H9 (cell line): ENCODE results near the gene PLA2G4D. TPM values are rescaled to one million over a fixed set of nuclear protein-coding genes. Genes with fewer than 3 reads are reported as not detected.

ENCODE experiments used
- DNase-seq: peaks from one replicate; pipeline ENCODE4 v3.0.0-alpha.2; 2017
- H2AFZ ChIP-seq: one replicate; pipeline ENCODE4 v1.6.1; 2013; ENCODE audit warnings: mild to moderate bottlenecking, low read length, control low read depth, moderate library complexity
- H2AK5ac ChIP-seq: 2 replicates; pipeline ENCODE4 v1.6.1; 2013; ENCODE audit warnings: low read length, control low read depth, mixed read lengths; ENCODE audit not compliant: insufficient read length
- H2BK120ac ChIP-seq: one replicate; pipeline ENCODE4 v1.6.1; 2013; ENCODE audit warnings: low read depth, mild to moderate bottlenecking, low read length, control low read depth, inconsistent platforms; ENCODE audit not compliant: poor library complexity, severe bottlenecking
- H2BK12ac ChIP-seq: 2 replicates; pipeline ENCODE4 v1.6.1; 2013; ENCODE audit warnings: low read length, control low read depth, mixed read lengths, low read depth; ENCODE audit not compliant: insufficient read length
- H2BK15ac ChIP-seq: 2 replicates; pipeline ENCODE4 v1.6.1; 2013; ENCODE audit warnings: low read depth, low read length, control low read depth
- H2BK20ac ChIP-seq: one replicate; pipeline ENCODE4 v1.6.1; 2013; ENCODE audit warnings: low read depth, mild to moderate bottlenecking, low read length, control low read depth, inconsistent platforms; ENCODE audit not compliant: poor library complexity, severe bottlenecking
- H2BK5ac ChIP-seq: 2 replicates; pipeline ENCODE4 v1.6.1; 2013; ENCODE audit warnings: low read length, control low read depth, mixed read lengths; ENCODE audit not compliant: insufficient read length
- H3K14ac ChIP-seq: 2 replicates; pipeline ENCODE4 v1.6.1; 2013; ENCODE audit warnings: low read length, control low read depth; ENCODE audit not compliant: insufficient read depth
- H3K18ac ChIP-seq: 2 replicates; pipeline ENCODE4 v1.6.1; 2013; ENCODE audit warnings: low read depth, mild to moderate bottlenecking, mixed read lengths, low read length, control low read depth; ENCODE audit not compliant: insufficient read length
- H3K23ac ChIP-seq: 2 replicates; pipeline ENCODE4 v1.6.1; 2013; ENCODE audit warnings: low read length, control low read depth, mixed read lengths, low read depth; ENCODE audit not compliant: insufficient read length
- H3K23me2 ChIP-seq: 2 replicates; pipeline ENCODE4 v1.6.1; 2013; ENCODE audit warnings: low read depth, mild to moderate bottlenecking, mixed read lengths, low read length, control low read depth; ENCODE audit not compliant: insufficient read length, poor library complexity, severe bottlenecking
- H3K27ac ChIP-seq: 2 replicates; pipeline ENCODE4 v1.5.1; 2013; ENCODE audit warnings: low read length, control low read depth, mixed read lengths, low read depth; ENCODE audit not compliant: insufficient read length
- H3K27me3 ChIP-seq: 2 replicates; pipeline ENCODE4 v1.6.1; 2013; ENCODE audit warnings: low read length, control low read depth, inconsistent platforms; ENCODE audit not compliant: insufficient read depth
- H3K4ac ChIP-seq: 2 replicates; pipeline ENCODE4 v1.6.1; 2013; ENCODE audit warnings: low read depth, mild to moderate bottlenecking, control low read depth, inconsistent platforms, low read length, moderate library complexity
- H3K4me1 ChIP-seq: 2 replicates; pipeline ENCODE4 v1.6.1; 2013; ENCODE audit warnings: low read length, control low read depth, inconsistent platforms; ENCODE audit not compliant: insufficient read depth
- H3K4me2 ChIP-seq: 2 replicates; pipeline ENCODE4 v1.6.1; 2013; ENCODE audit warnings: low read length, control low read depth, mixed read lengths; ENCODE audit not compliant: insufficient read length, insufficient read depth
- H3K56ac ChIP-seq: 2 replicates; pipeline ENCODE4 v1.6.1; 2013; ENCODE audit warnings: low read depth, mild to moderate bottlenecking, mixed read lengths, low read length, control low read depth; ENCODE audit not compliant: insufficient read length
- H3K79me1 ChIP-seq: 2 replicates; pipeline ENCODE4 v1.6.1; 2013; ENCODE audit warnings: low read depth, mild to moderate bottlenecking, moderate library complexity, low read length, control low read depth, inconsistent platforms; ENCODE audit not compliant: insufficient read depth, poor library complexity, severe bottlenecking
- H3K79me2 ChIP-seq: 2 replicates; pipeline ENCODE4 v1.6.1; 2013; ENCODE audit warnings: low read length, control low read depth, inconsistent platforms; ENCODE audit not compliant: insufficient read depth
- H3K9ac ChIP-seq: 2 replicates; pipeline ENCODE4 v1.6.1; 2013; ENCODE audit warnings: low read length, control low read depth, mixed read lengths; ENCODE audit not compliant: insufficient read length; ENCODE audit errors: extremely low read depth
- H3K9me3 ChIP-seq: one replicate; pipeline ENCODE4 v1.6.1; 2013; ENCODE audit warnings: low read depth, low read length, inconsistent platforms; ENCODE audit not compliant: control insufficient read depth
- H3T11ph ChIP-seq: one replicate; pipeline ENCODE4 v1.6.1; 2013; ENCODE audit warnings: mild to moderate bottlenecking, low read length, control low read depth, inconsistent platforms
- H4K20me1 ChIP-seq: one replicate; pipeline ENCODE4 v1.6.1; 2013; ENCODE audit not compliant: control insufficient read depth, insufficient read length, insufficient read depth
- H4K5ac ChIP-seq: 2 replicates; pipeline ENCODE4 v1.6.1; 2013; ENCODE audit warnings: low read depth, mild to moderate bottlenecking, mixed read lengths, low read length, control low read depth; ENCODE audit not compliant: insufficient read length
- H4K8ac ChIP-seq: replicated peaks from 2 replicates; pipeline ENCODE4 v1.6.1; 2013; ENCODE audit warnings: low read length, control low read depth, mixed read lengths, low read depth; ENCODE audit not compliant: insufficient read length
- H4K91ac ChIP-seq: 2 replicates; pipeline ENCODE4 v1.6.1; 2013; ENCODE audit warnings: low read depth, mild to moderate bottlenecking, moderate library complexity, mixed read lengths, low read length, control low read depth; ENCODE audit not compliant: insufficient read length
- H3K27ac Mint-ChIP-seq, 3 experiments: 2 replicates in 2 of 3; 3 replicates in 1 of 3; pipeline ENCODE4 v1.8.0; 2020 to 2021; ENCODE audit warnings: mixed read lengths in 3 of 3, mild to moderate bottlenecking in 1 of 3, moderate library complexity in 1 of 3
- H3K27me3 Mint-ChIP-seq: 2 replicates; pipeline ENCODE4 v1.8.0; 2021; ENCODE audit warnings: low read depth, mild to moderate bottlenecking, moderate library complexity, mixed read lengths
- H3K36me3 Mint-ChIP-seq, 3 experiments: 2 replicates in 2 of 3; 3 replicates in 1 of 3; pipeline ENCODE4 v1.8.0; 2020 to 2021; ENCODE audit warnings: low read depth in 3 of 3, mixed read lengths in 3 of 3; ENCODE audit not compliant: insufficient read depth in 1 of 3
- H3K4me1 Mint-ChIP-seq, 2 experiments: 2 replicates each; pipeline ENCODE4 v1.8.0; 2020; ENCODE audit warnings: mixed read lengths in 2 of 2
- H3K4me3 Mint-ChIP-seq, 2 experiments: 2 replicates in 1 of 2; 3 replicates in 1 of 2; pipeline ENCODE4 v1.8.0; 2020 to 2021; ENCODE audit warnings: mild to moderate bottlenecking in 2 of 2, mixed read lengths in 2 of 2, moderate library complexity in 1 of 2
- H3K9me3 Mint-ChIP-seq, 2 experiments: 2 replicates in 1 of 2; 3 replicates in 1 of 2; pipeline ENCODE4 v1.8.0; 2020; ENCODE audit warnings: mild to moderate bottlenecking in 2 of 2, mixed read lengths in 2 of 2, moderate library complexity in 1 of 2
- CTCF ChIP-seq: fragments of 200-600 bp; sonication (generic); conservative IDR thresholded peaks from 3 replicates; pipeline ENCODE4 v1.8.0; 2021; ENCODE audit warnings: antibody characterized with exemption, mild to moderate bottlenecking
- WGBS: extraction: QIAGEN DNeasy Blood & Tissue Kit; methylation state at CpG from one replicate; pipeline ENCODE4 v1.1.7; 2013; ENCODE audit warnings: missing lambda C conversion rate, low lambda C conversion rate, mixed read lengths; ENCODE audit not compliant: insufficient read length; ENCODE audit errors: extremely low coverage; 5-methylcytosine and 5-hydroxymethylcytosine counted together
- total RNA-seq: library from RNA; stranded (reverse); gene quantifications from 2 replicates; pipeline ENCODE4 v1.2.1, GENCODE V29; 2021

PLA2G4D gene
- total RNA-seq, 1 experiment from 2014 or later = 0.33 TPM

- Histone ChIP-seq H2BK5ac (no peak overlapping the region), H3K27me3 (no peaks in the 10 kb centered on the region; the same call in 1 of the 2 replicates), H3K27ac (no peak overlapping the region), H3K23me2 (no peaks in the 10 kb centered on the region), H2BK12ac (no peak overlapping the region), H2BK120ac (no peak overlapping the region), H3K79me1 (no peaks in the 10 kb centered on the region), H4K5ac (no peak overlapping the region), H3K4me2 (no peak overlapping the region), H3K9me3 (no peaks in the 10 kb centered on the region), H3K9ac (no peak overlapping the region), H2BK15ac (no peak overlapping the region), H4K91ac (no peak overlapping the region), H3K79me2 (no peaks in the 10 kb centered on the region), H4K8ac (no peak overlapping the region), H3K56ac (no peak overlapping the region), H3K4me1 (no peaks in the 10 kb centered on the region), H3K18ac (no peak overlapping the region), H4K20me1 (no peaks in the 10 kb centered on the region), H2BK20ac (no peak overlapping the region), H3K4ac (no peak overlapping the region), H3T11ph (no peak overlapping the region), H2AFZ (no peak overlapping the region), H2AK5ac (no peak overlapping the region), H3K14ac (no peak overlapping the region), H3K23ac (no peak overlapping the region)
- Mint-ChIP-seq H3K27me3 (peaks cover 4% of the 10 kb centered on the region), H3K36me3 (peaks cover 0 to 5% (median 0%) of the 10 kb centered on the region in 3 experiments; a peak in 3 of 7 replicates), H3K4me1 (no peaks in the 10 kb centered on the region), H3K9me3 (peaks cover 8% of the 10 kb centered on the region in 2 experiments), H3K4me3 (no peak overlapping the region), H3K27ac (no peak overlapping the region)
- no CpG with 5 or more reads among the region's 4 CpGs for WGBS
- no peak for TF ChIP-seq CTCF
- DNase-seq = no peak
These were observed 17.6 kb upstream of the PLA2G4D start for GRCh38 chr15:42111924-42112323.
